Right atrium auricular region (tissue), 2 donors: ENCODE measurements around the gene HS3ST5. TPM values are rescaled to one million over a fixed set of nuclear protein-coding genes. Genes with fewer than 3 reads are reported as not detected.
"Not testable (repeated sequence)": the region's sequence is repeated elsewhere in the genome, so short reads cannot be mapped to it uniquely, and the experiment has no call there.

Source experiments
- DNase-seq: peaks from one replicate; pipeline ENCODE4 v3.0.0-alpha.2; 2019; ENCODE audit warnings: low spot score
- H3K27ac ChIP-seq, 2 donors: fragments of 200-600 bp; sonication (generic); 1 replicate in 1 of 2; 2 replicates in 1 of 2; pipeline ENCODE4 v1.5.1; 2016 to 2019
- H3K27me3 ChIP-seq, 2 donors: fragments of 200-600 bp; sonication (generic); one replicate each; pipeline versions ENCODE4 v1.5.1 to v1.6.0; 2017 to 2019
- H3K36me3 ChIP-seq: fragments of 200-600 bp; sonication (generic); one replicate; pipeline ENCODE4 v1.5.1; 2016
- H3K4me1 ChIP-seq, 2 donors: fragments of 200-600 bp; sonication (generic); one replicate each; pipeline versions ENCODE4 v1.5.1 to v1.6.0; 2017 to 2019
- H3K4me3 ChIP-seq, 2 donors: fragments of 200-600 bp; sonication (generic); 1 replicate in 1 of 2; 2 replicates in 1 of 2; pipeline ENCODE4 v1.5.1; 2017 to 2019; ENCODE audit warnings: mild to moderate bottlenecking in 1 of 2, moderate library complexity in 1 of 2
- H3K9me3 ChIP-seq, 2 donors: fragments of 200-600 bp; sonication (generic); one replicate each; pipeline ENCODE4 v1.5.1; 2019
- total RNA-seq, 2 donors: library from RNA; depleted of rRNA; stranded (reverse); fragments of >200 nt; gene quantifications; one replicate each; pipeline ENCODE4 v1.1.0, GENCODE V29; 2016
- TF ChIP-seq, protein P1 (sequence below), 2 donors: fragments of 200-600 bp; sonication (generic); IDR thresholded peaks; one replicate each; pipeline ENCODE4 v1.5.1; 2019; ENCODE audit warnings: antibody characterized with exemption in 2 of 2

The HS3ST5 gene
- total RNA-seq, 2 donors from 2014 or later: not detected

DNA sequence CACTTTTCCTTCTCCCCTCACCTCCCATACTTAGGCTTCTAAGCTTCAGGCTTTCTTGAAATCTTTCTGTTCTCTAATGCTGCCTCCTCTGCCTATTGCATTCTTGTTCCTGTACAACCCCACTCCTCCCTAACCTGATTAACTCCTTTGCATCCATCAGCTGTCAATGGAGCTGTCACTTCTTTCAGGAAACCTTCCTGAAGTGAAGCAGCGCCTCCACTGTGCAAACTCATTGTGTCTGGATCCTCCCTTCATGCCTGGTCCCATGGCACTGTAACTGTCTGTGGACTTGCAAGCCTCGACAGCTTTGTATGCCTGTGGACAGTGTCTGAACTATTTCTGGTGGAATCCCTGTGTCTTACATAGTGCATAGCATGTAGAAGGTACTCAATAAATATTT lies 185.0 kb downstream of the HS3ST5 start:
- H3K4me1 ChIP-seq: no peaks in the 10 kb centered on the region
- no peak overlapping the region for H3K27ac ChIP-seq
- no peaks in the 10 kb centered on the region for H3K36me3 ChIP-seq
- no peak for DNase-seq
- no peaks in the 10 kb centered on the region for H3K27me3 ChIP-seq
- H3K9me3 ChIP-seq: no peaks in the 10 kb centered on the region
- TF ChIP-seq, protein P1, sequence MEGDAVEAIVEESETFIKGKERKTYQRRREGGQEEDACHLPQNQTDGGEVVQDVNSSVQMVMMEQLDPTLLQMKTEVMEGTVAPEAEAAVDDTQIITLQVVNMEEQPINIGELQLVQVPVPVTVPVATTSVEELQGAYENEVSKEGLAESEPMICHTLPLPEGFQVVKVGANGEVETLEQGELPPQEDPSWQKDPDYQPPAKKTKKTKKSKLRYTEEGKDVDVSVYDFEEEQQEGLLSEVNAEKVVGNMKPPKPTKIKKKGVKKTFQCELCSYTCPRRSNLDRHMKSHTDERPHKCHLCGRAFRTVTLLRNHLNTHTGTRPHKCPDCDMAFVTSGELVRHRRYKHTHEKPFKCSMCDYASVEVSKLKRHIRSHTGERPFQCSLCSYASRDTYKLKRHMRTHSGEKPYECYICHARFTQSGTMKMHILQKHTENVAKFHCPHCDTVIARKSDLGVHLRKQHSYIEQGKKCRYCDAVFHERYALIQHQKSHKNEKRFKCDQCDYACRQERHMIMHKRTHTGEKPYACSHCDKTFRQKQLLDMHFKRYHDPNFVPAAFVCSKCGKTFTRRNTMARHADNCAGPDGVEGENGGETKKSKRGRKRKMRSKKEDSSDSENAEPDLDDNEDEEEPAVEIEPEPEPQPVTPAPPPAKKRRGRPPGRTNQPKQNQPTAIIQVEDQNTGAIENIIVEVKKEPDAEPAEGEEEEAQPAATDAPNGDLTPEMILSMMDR (IDR thresholded peaks at IDR 0.05): no peak
- no peak overlapping the region for H3K4me3 ChIP-seq

DNA sequence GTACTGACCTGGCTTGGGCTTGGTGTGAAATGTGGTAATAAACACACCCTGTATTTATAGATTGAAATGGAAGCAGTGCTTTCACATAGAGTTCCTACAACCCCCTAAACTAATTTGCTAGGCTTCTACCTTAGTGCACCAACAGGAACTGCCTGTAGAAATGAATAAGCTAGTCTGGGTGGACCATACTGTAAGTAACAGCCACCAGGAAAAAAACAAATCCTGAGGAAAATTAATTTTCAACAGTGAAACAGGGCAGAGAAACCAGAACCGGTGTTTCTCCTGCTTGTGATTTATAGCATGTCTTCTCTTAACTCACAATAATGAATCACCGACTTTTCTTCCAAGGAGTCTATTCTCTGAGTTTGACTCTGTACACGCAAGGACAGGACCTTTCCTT lies 187.1 kb downstream of the HS3ST5 start:
- Histone ChIP-seq H3K27ac (no peak overlapping the region), H3K9me3 (no peaks in the 10 kb centered on the region), H3K27me3 (no peaks in the 10 kb centered on the region), H3K4me3 (no peak overlapping the region), H3K36me3 (no peaks in the 10 kb centered on the region), H3K4me1 (no peaks in the 10 kb centered on the region)
- DNase-seq: no peak
- TF ChIP-seq, protein P1 (IDR thresholded peaks at IDR 0.05): no peak

DNA sequence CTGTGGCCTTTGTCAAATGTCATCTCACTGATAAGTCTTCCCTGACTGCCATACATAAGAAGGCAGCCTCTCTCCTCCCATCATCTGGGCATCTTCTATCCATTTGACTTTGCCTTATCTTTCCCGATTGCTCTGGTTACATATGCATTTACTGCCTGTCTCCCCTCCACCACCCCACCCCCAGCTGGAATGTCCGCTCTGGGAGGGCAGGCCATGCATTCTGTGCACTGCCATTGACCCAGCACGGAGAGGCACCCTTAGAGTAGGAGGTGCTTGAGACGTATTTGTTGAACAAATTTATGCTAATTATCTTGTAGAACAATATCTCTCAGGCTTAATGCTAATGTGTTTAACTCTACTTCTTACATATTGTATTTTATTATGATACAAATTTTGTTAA lies 188.0 kb downstream of the HS3ST5 start:
- TF ChIP-seq, protein P1 (IDR thresholded peaks at IDR 0.05): no peak
- no peak for DNase-seq
- Histone ChIP-seq H3K27me3 (no peaks in the 10 kb centered on the region), H3K27ac (no peak overlapping the region), H3K36me3 (no peaks in the 10 kb centered on the region), H3K4me3 (no peak overlapping the region), H3K4me1 (no peaks in the 10 kb centered on the region), H3K9me3 (no peaks in the 10 kb centered on the region)

DNA sequence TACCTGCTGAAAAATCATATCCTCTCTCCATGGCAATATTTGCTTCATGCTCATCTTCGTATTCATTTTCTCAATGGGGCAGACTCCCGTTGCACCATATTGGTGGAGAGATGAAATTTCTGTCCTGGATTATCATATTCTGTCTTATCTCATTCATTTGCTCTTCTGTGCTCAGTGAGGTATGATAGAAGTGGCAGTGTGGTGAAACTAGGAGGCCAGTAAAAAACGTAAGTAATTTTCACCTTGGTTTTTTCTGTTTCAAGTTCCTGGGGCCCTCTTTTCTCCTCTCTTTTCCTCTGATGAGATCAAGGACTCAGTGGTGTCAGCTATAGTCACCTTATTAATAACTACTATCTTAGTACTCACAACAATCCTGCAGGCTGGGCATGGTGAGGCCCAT lies 189.4 kb downstream of the HS3ST5 start:
- TF ChIP-seq, protein P1 (IDR thresholded peaks at IDR 0.05): no peak
- H3K27ac ChIP-seq: no peak overlapping the region
- H3K9me3 ChIP-seq: no peaks in the 10 kb centered on the region
- H3K4me1 ChIP-seq: no peaks in the 10 kb centered on the region
- no peak overlapping the region for H3K4me3 ChIP-seq
- no peak for DNase-seq
- no peaks in the 10 kb centered on the region for H3K27me3 ChIP-seq
- H3K36me3 ChIP-seq: no peaks in the 10 kb centered on the region

DNA sequence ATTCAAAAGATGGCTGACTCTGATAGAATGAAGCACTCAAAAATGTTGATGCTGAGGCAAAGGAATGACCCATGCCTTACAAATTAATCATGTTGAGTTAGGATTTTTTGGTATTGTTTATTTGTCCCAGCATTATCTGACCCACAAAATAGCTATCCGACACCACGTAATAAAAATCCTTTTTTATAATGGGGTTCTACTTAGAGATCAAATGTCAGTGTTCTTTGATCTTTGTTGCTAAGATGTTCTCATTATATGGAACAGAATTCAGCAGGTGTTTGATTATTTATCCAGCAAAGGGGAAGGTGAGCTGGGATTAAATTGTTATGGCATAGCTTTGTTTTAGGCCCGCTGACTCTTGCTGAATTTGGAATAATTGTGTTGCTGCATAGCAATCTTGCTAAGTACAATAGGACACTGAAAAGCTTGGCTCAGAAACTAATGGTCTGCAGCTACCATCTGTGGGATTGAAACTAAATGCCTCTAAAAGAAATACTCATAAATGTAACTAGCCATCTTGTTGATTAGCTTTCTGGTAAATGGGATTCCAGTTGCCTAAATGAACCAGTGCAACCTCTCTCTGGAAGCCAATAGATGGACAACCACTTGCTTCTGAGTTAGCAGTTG lies 191.6 kb downstream of the HS3ST5 start:
- Histone ChIP-seq H3K36me3 (no peaks in the 10 kb centered on the region), H3K9me3 (peaks cover 0 to 7% of the 10 kb centered on the region in 2 donors), H3K4me3 (no peak overlapping the region), H3K27ac (no peak overlapping the region), H3K27me3 (no peaks in the 10 kb centered on the region), H3K4me1 (no peaks in the 10 kb centered on the region)
- TF ChIP-seq, protein P1 (IDR thresholded peaks at IDR 0.05): no peak
- DNase-seq: no peak

DNA sequence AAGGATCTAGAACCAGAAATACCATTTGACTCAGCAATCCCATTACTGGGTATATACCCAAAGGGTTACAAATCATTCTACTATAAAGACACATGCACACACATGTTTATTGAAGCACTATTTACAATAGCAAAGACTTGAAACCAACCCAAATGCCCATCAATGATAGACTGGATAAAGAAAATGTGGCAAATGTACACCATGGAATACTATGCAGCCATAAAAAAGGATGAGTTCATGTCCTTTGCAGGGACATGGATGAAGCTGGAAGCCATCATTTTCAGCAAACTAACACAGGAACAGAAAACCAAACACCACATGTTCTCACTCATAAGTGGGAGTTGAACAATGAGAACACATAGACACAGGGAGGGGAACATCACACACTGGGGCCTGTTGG lies 193.6 kb downstream of the HS3ST5 start:
- not testable (repeated sequence) for H3K36me3 ChIP-seq, DNase-seq, H3K4me1 ChIP-seq, H3K27me3 ChIP-seq, H3K9me3 ChIP-seq, H3K27ac ChIP-seq, H3K4me3 ChIP-seq
